Measurements from ENCODE around the gene MEIS2. TPM values are rescaled to one million over a fixed set of nuclear protein-coding genes. Genes with fewer than 3 reads are reported as not detected.

The MEIS2 gene
- total RNA-seq, 2 experiments from 2014 or later = not detected

- H3K4me1 Mint-ChIP-seq = no peaks in the 10 kb centered on the region
- H3K9me3 Mint-ChIP-seq = no peaks in the 10 kb centered on the region
- H3K27me3 Mint-ChIP-seq = peaks cover 9% of the 10 kb centered on the region
- no peak overlapping the region for H3K4me3 Mint-ChIP-seq
- no peak for DNase-seq
- H3K27ac Mint-ChIP-seq = no peak overlapping the region
- no peaks in the 10 kb centered on the region for H3K36me3 Mint-ChIP-seq
Measured at GRCh38 chr15:36903922-36904556, 196.3 kb downstream of the MEIS2 start.

- Mint-ChIP-seq H3K4me1 (no peaks in the 10 kb centered on the region), H3K4me3 (no peak overlapping the region), H3K27me3 (peaks cover 9% of the 10 kb centered on the region), H3K36me3 (no peaks in the 10 kb centered on the region), H3K27ac (no peak overlapping the region), H3K9me3 (no peaks in the 10 kb centered on the region)
- DNase-seq = no peak
Measured at GRCh38 chr15:36903195-36903594, 197.2 kb downstream of the MEIS2 start.

GRCh38 chr15:36901012-36901411, 199.3 kb downstream of the MEIS2 start:
- Mint-ChIP-seq H3K9me3 (no peaks in the 10 kb centered on the region), H3K4me1 (no peaks in the 10 kb centered on the region), H3K27ac (no peak overlapping the region), H3K27me3 (peaks cover 9% of the 10 kb centered on the region), H3K4me3 (no peak overlapping the region), H3K36me3 (no peaks in the 10 kb centered on the region)
- DNase-seq = no peak

- Mint-ChIP-seq H3K9me3 (no peaks in the 10 kb centered on the region), H3K27me3 (peaks cover 12% of the 10 kb centered on the region), H3K4me1 (no peaks in the 10 kb centered on the region), H3K27ac (no peak overlapping the region), H3K36me3 (no peaks in the 10 kb centered on the region), H3K4me3 (no peak overlapping the region)
- no peak for DNase-seq
Measured at GRCh38 chr15:36899696-36900095, 200.7 kb downstream of the MEIS2 start.

GRCh38 chr15:36898536-36899126, 201.7 kb downstream of the MEIS2 start:
- no peaks in the 10 kb centered on the region for H3K4me1 Mint-ChIP-seq
- no peak for DNase-seq
- H3K27ac Mint-ChIP-seq = no peak overlapping the region
- H3K36me3 Mint-ChIP-seq = no peaks in the 10 kb centered on the region
- no peaks in the 10 kb centered on the region for H3K9me3 Mint-ChIP-seq
- no peak overlapping the region for H3K4me3 Mint-ChIP-seq
- peaks cover 11% of the 10 kb centered on the region for H3K27me3 Mint-ChIP-seq

GRCh38 chr15:36897834-36898233, 202.5 kb downstream of the MEIS2 start:
- Mint-ChIP-seq H3K9me3 (no peaks in the 10 kb centered on the region), H3K4me1 (no peaks in the 10 kb centered on the region), H3K27ac (no peak overlapping the region), H3K27me3 (peaks cover 10% of the 10 kb centered on the region), H3K36me3 (no peaks in the 10 kb centered on the region), H3K4me3 (no peak overlapping the region)
- no peak for DNase-seq

- Mint-ChIP-seq H3K27me3 (peaks cover 13% of the 10 kb centered on the region), H3K27ac (no peak overlapping the region), H3K4me1 (no peaks in the 10 kb centered on the region), H3K9me3 (no peaks in the 10 kb centered on the region), H3K36me3 (no peaks in the 10 kb centered on the region), H3K4me3 (no peak overlapping the region)
- no peak for DNase-seq
Measured at GRCh38 chr15:36896949-36897348, 203.4 kb downstream of the MEIS2 start.

- H3K27me3 Mint-ChIP-seq = peaks cover 33% of the 10 kb centered on the region
- H3K4me1 Mint-ChIP-seq = no peaks in the 10 kb centered on the region
- no peak overlapping the region for H3K4me3 Mint-ChIP-seq
- no peaks in the 10 kb centered on the region for H3K36me3 Mint-ChIP-seq
- DNase-seq = no peak
- no peaks in the 10 kb centered on the region for H3K9me3 Mint-ChIP-seq
- no peak overlapping the region for H3K27ac Mint-ChIP-seq
Measured at GRCh38 chr15:36894075-36894474, 206.3 kb downstream of the MEIS2 start.

- H3K4me3 Mint-ChIP-seq = no peak overlapping the region
- no peak for DNase-seq
- no peaks in the 10 kb centered on the region for H3K9me3 Mint-ChIP-seq
- H3K36me3 Mint-ChIP-seq = no peaks in the 10 kb centered on the region
- no peak overlapping the region for H3K27ac Mint-ChIP-seq
- peaks cover 2% of the 10 kb centered on the region for H3K4me1 Mint-ChIP-seq
- H3K27me3 Mint-ChIP-seq = peaks cover 41% of the 10 kb centered on the region
Measured at GRCh38 chr15:36893276-36893675, 207.1 kb downstream of the MEIS2 start.

- no peak for DNase-seq
- Mint-ChIP-seq H3K27ac (no peak overlapping the region), H3K27me3 (peaks cover 83% of the 10 kb centered on the region), H3K9me3 (no peaks in the 10 kb centered on the region), H3K4me3 (no peak overlapping the region), H3K4me1 (peaks cover 9% of the 10 kb centered on the region), H3K36me3 (no peaks in the 10 kb centered on the region)
Measured at GRCh38 chr15:36888011-36888992, 212.0 kb downstream of the MEIS2 start.

- Mint-ChIP-seq H3K9me3 (no peaks in the 10 kb centered on the region), H3K27ac (no peak overlapping the region), H3K27me3 (peaks cover 92% of the 10 kb centered on the region), H3K4me1 (peaks cover 12% of the 10 kb centered on the region), H3K4me3 (no peak overlapping the region), H3K36me3 (no peaks in the 10 kb centered on the region)
- DNase-seq = no peak
Measured at GRCh38 chr15:36887214-36887961, 213.0 kb downstream of the MEIS2 start.

- no peaks in the 10 kb centered on the region for H3K36me3 Mint-ChIP-seq
- peaks cover 93% of the 10 kb centered on the region for H3K27me3 Mint-ChIP-seq
- H3K27ac Mint-ChIP-seq = no peak overlapping the region
- peaks cover 12% of the 10 kb centered on the region for H3K4me1 Mint-ChIP-seq
- H3K9me3 Mint-ChIP-seq = no peaks in the 10 kb centered on the region
- no peak overlapping the region for H3K4me3 Mint-ChIP-seq
- DNase-seq = no peak
Measured at GRCh38 chr15:36886701-36887100, 213.6 kb downstream of the MEIS2 start.

- Mint-ChIP-seq H3K4me3 (no peak overlapping the region), H3K9me3 (no peaks in the 10 kb centered on the region), H3K27me3 (peaks cover 93% of the 10 kb centered on the region), H3K36me3 (no peaks in the 10 kb centered on the region), H3K4me1 (peaks cover 12% of the 10 kb centered on the region), H3K27ac (no peak overlapping the region)
- DNase-seq = no peak
Measured at GRCh38 chr15:36886191-36886590, 214.2 kb downstream of the MEIS2 start.

GRCh38 chr15:36885771-36886170, 214.6 kb downstream of the MEIS2 start:
- Mint-ChIP-seq H3K36me3 (peaks cover 2% of the 10 kb centered on the region), H3K4me3 (no peak overlapping the region), H3K27ac (no peak overlapping the region), H3K4me1 (peaks cover 14% of the 10 kb centered on the region), H3K9me3 (no peaks in the 10 kb centered on the region), H3K27me3 (peaks cover 94% of the 10 kb centered on the region)
- no peak for DNase-seq

Measured in activated naive CD8-positive, alpha-beta T cell treated with anti-CD3 and anti-CD28 coated beads for 36 hours (primary cell).